HG02759 (cell line): ENCODE measurements around the gene FOCAD.

Experiments
- ATAC-seq: cut with Tn5 transposase; IDR thresholded peaks from one replicate; pipeline ENCODE4 v1.9.1; 2021; ENCODE audit warnings: mild to moderate bottlenecking, moderate library complexity; ENCODE audit not compliant: unreplicated experiment

FOCAD gene

DNA sequence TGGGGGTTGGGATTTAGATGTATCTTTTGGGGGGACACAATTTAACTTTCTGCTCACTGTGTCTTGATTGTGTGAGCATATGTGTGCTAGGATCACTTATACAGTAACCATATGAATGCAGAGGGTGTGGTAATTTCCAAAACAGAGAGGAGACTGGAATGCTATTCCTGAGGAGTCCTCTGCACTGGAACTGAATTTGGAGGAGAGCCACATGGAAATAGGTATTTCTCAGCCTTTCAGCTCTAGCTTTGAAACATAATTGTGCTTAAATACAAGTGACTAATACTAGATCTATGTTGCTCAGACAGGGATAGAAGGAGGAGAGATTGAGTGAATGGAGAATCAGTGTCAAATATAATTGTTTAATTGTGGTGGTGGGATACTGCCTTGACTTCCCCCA lies 45.5 kb downstream of the FOCAD start:
- no peak for ATAC-seq

GRCh38 chr9:20732118-20732517 lies 48.1 kb downstream of the FOCAD start:
- no peak for ATAC-seq

- ATAC-seq, result no peak
Measured at GRCh38 chr9:20734275-20734674, 50.2 kb downstream of the FOCAD start.

- no peak for ATAC-seq
Measured at GRCh38 chr9:20740304-20740703, 56.2 kb downstream of the FOCAD start.

DNA sequence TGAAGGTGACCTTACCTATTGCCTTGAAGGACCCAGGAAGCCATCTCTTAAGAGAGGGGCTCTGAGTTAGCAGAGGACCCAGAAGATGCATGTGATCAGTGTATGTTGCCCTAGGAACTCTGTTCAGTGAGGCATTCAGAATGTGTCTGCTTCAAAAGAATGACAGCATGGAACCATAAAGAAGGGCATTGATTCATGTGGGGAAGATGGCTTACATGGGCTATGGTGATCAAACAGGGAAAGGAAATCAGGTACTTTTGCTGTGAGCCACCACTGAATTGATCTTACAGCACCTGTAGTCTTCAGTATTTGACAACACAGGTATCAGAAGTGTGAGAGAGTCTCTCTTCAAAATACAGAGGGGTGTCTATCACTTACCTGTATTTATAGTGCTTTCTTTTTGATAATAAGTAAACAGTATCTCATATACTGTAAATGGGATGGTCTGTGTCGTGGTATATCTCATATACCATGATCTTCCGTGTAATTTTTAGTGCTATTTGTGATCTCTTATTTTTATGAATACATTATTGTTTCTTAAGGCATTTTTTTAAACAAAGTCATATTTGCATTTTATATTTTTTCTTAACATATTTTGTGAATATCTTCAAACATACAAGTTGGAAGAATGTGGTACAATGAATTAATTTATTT lies 57.0 kb downstream of the FOCAD start:
- no peak for ATAC-seq

DNA sequence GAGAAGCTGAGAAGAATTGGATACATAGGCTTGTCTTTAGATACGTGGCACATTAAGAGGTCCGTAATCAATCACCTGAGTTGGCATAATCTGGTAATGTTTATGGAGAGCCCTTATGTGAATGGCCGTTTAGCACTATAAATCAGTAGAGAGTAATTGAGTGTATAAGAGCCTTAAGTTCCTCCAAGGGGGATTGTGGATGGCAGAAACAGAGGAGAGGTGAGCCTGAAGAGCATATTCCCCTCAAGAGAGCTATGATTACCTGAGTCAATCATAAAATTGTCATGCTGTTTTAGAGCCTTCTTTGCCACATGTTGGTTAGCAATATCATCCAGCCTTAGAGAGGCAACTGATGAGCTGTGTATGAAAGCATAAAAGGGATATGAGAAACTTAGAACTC lies 58.8 kb downstream of the FOCAD start:
- ATAC-seq, result no peak

GRCh38 chr9:20744036-20744630 lies 60.1 kb downstream of the FOCAD start:
- ATAC-seq, result no peak

- ATAC-seq, result no peak
Measured at GRCh38 chr9:20746967-20747366, 62.9 kb downstream of the FOCAD start.

- ATAC-seq, result no peak
Measured at GRCh38 chr9:20749496-20750198, 65.6 kb downstream of the FOCAD start.

DNA sequence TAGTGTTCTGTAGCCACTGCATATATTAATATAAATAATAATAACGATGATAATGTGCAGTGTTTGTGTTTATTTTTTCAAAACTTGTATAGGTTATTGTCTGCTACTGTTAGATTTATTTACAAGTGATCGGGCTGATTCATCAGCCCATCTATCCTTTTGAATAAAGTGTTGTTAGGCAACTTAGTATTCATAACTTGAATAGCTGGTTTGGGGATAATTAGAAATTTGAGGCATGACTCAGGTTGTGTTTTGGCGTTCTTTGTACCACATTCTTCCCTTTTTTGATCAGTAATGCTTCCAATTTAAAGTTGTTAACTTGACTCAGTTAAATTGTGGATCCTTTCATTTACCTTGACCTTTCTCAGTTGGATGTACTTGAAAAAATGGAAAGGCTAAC lies 69.7 kb downstream of the FOCAD start:
- no peak for ATAC-seq

GRCh38 chr9:20754556-20754955 lies 70.5 kb downstream of the FOCAD start:
- no peak for ATAC-seq

GRCh38 chr9:20760246-20760891 lies 76.3 kb downstream of the FOCAD start:
- ATAC-seq, result no peak

DNA sequence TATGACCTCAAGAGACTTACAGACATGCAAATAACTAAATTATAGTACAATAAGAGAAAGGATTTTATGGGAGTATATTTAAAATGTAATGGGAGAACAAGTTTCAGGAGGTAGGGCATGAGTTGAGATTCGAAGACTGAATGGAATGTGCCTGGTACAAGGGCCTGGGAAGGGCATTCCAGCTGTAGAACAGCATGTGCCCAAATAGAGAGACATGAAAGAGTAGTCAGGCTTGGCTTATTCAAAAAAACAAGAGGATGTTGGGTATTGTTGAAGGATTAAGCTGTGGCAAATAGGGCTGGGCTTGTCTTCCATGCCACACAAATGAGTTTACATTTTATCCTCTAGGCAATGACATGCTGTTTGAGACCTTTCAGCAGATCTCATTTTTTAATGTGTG lies 86.9 kb downstream of the FOCAD start:
- no peak for ATAC-seq

GRCh38 chr9:20771729-20772128 lies 87.7 kb downstream of the FOCAD start:
- ATAC-seq, result no peak

DNA sequence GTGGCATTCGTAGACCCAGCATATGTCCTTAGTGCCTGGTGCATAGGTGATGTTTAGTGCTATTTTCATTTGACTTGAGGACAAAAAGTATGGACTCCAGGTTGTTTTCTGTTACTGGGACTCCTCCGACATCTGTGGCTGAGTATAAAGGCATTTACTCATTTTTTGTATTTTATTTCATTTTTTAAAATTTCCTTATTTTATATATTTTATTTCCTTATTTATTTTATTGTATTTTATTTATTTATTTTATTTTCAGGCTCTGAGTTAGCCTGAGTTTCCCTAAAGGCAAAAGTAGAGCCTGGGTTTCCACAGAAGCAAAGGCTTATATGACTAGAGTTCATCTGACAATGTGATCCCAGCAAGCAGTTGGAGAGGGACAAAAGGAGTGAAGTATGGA lies 91.6 kb downstream of the FOCAD start:
- ATAC-seq, result no peak

DNA sequence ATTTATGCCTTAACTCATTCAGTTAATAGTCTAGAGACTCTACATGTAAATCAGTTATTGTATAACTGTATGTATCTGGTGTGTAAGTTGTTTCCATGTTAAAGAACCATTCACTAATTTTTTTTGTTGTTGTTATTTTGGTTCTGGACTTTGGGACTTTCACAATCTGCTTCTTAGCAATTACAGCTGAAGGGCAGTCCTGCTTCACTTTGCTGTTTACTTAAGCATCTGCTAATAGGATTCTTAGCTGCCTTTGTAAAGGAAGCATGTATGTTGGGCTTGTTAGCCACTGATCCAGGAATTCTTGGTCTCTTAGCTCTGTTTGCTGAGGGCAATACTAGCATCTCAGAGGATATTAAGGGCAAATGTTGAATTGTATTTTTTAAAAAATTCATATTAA lies 97.0 kb downstream of the FOCAD start:
- no peak for ATAC-seq

DNA sequence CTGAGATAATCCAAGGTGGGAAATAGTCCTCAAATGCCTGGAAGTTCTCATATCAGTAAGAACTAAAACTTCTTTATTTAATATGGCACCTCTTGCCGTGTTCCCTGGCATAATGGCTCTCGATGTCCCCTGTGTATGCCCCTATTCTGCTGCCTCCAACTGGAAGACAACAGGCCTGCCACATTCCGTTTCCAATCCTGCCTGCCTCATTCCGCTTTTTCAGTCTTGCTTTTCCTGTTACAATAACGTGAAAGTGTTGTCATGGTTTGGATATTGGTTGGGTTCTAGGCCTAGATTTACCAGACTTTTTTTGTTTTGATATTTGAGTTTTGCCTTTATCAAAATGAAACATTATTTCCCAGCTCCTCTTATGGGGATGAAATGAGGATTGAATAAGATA lies 98.2 kb downstream of the FOCAD start:
- ATAC-seq, result no peak

DNA sequence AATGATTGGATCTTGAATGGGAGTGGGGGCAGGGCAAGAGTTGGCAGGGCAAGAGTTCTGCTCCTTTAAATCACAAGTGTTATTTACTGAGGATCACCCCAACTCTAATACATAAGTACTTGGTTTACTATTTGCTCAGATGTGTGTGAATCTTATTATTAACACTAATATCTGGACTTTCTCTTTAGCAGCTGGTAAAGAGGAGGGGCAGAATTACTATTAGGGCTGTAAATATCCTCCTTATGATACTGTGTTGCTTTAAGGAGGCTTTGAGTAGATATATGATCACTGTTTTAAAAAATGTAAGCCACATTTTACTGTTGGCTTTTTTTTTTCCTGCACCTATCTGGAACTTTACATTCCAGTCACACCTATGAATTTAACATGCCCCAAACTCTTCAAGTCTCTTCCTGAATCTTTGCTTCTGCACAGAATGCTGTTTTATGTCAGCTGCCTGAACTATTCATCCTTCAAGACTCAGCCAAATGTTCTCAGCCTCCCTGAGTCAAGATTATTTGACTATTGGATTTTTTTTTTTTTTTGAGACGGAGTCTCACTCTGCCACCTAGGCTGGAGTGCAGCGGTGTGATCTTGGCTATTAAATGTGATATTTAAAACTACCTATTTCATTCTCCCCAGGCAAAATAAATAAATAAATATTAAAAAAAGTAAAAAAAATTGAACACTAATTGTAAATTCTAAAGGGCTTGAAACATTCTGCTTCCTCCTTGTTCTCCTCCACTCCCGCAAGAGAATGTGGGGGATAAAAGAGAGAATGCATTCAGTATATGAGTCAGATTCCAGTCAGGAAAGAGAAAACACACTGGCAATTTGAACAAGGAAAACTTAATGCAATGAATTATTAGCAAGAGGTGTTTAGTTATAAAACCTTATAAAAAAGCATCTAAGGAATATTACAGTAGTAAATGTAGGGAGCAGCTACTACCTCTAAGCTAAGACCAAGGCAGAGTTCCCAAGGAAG lies 99.3 kb downstream of the FOCAD start:
- no peak for ATAC-seq

DNA sequence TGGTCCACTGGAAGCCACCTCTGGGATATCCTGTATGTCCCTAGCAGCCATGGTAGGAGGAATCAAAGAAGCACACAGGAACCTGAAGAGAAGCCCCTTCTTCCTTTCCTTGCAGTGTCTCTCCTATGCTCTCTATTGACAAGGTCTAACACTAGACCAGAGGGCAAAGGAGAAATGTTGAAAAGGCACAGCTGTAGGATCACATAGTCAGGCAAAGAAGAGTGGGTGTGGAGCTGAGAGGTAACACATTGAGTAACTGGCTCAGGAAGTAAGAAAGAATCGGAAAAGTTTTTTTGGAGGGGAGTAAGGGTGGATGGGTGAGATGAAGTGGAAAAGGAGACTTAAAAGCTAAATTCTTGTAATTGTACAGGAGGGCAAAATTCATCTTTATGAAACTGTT lies 100.1 kb downstream of the FOCAD start:
- no peak for ATAC-seq

DNA sequence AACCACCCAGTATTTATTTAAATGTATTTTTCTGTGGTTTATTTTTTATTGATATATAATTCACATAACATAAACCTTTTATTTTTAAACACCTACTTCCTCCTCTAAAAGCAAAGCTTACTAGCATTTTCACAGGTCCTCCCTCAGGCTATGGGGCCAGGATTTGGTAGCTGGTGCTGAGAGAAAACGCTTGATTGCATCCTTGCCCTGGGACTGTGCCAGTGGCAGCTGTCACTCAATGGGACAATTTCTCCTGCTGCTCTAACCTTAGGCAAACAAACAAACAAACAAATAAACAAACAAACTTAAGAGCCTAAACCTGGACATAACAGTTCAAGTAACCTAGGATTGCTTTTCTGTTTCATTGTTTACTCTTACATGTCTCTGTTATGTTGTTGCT lies 102.7 kb downstream of the FOCAD start:
- no peak for ATAC-seq
